Fibroblast of lung (primary cell): ENCODE data around the gene GIT2. TPM values are rescaled to one million over a fixed set of nuclear protein-coding genes. Genes with fewer than 3 reads are reported as not detected.

Experiments used
- DNase-seq, 2 donors: peaks; one replicate each; pipeline versions ENCODE4 v3.0.0 to v3.0.0-alpha.2; 2010; ENCODE audit warnings: low read depth in 2 of 2
- H2AFZ ChIP-seq: 2 replicates; pipeline ENCODE4 v1.5.1; 2012; ENCODE audit warnings: low read length, control low read depth, inconsistent platforms
- H3K27ac ChIP-seq: 2 replicates; pipeline ENCODE4 v1.5.1; 2011; ENCODE audit warnings: low read length, control low read depth; ENCODE audit not compliant: insufficient read depth
- H3K27me3 ChIP-seq: 2 replicates; pipeline ENCODE4 v1.5.1; 2011; ENCODE audit warnings: mild to moderate bottlenecking, low read length; ENCODE audit not compliant: control insufficient read depth, insufficient read depth
- H3K36me3 ChIP-seq: 2 replicates; pipeline ENCODE4 v1.5.1; 2011; ENCODE audit warnings: low read length; ENCODE audit not compliant: control insufficient read depth, insufficient read depth
- H3K4me1 ChIP-seq: 2 replicates; pipeline ENCODE4 v1.5.1; 2011; ENCODE audit warnings: low read length; ENCODE audit not compliant: control insufficient read depth, insufficient read depth; ENCODE audit errors: extremely low read depth
- H3K4me2 ChIP-seq: 2 replicates; pipeline ENCODE4 v1.5.1; 2011; ENCODE audit warnings: low read length, control low read depth; ENCODE audit not compliant: insufficient read depth; ENCODE audit errors: extremely low read depth
- H3K4me3 ChIP-seq, 4 experiments: fragments of 200-600 bp in 1 of 4; sonication (generic) in 1 of 4; replicated peaks in 1 of 4; 2 replicates each; pipeline ENCODE4 v1.5.1; 2011 to 2016; ENCODE audit warnings: low read length in 4 of 4, low read depth in 3 of 4, mild to moderate bottlenecking in 3 of 4, control low read depth in 2 of 4, inconsistent platforms in 1 of 4, mixed read lengths in 1 of 4; ENCODE audit not compliant: insufficient read depth in 1 of 4; ENCODE audit errors: control extremely low read depth in 1 of 4
- H3K79me2 ChIP-seq: 2 replicates; pipeline ENCODE4 v1.5.1; 2012; ENCODE audit warnings: mild to moderate bottlenecking, low read length, inconsistent platforms; ENCODE audit not compliant: control insufficient read depth, insufficient read depth
- H3K9ac ChIP-seq: 2 replicates; pipeline ENCODE4 v1.5.1; 2011; ENCODE audit warnings: mild to moderate bottlenecking, low read length, control low read depth; ENCODE audit not compliant: insufficient read depth
- H3K9me3 ChIP-seq: 2 replicates; pipeline ENCODE4 v1.5.1; 2012; ENCODE audit warnings: low read depth, low read length; ENCODE audit not compliant: control insufficient read depth, insufficient read depth
- H4K20me1 ChIP-seq: 2 replicates; pipeline ENCODE4 v1.5.1; 2011; ENCODE audit warnings: low read length; ENCODE audit not compliant: control insufficient read depth, insufficient read depth; ENCODE audit errors: extremely low read depth
- CTCF ChIP-seq, 2 donors: IDR thresholded peaks in 1 of 2; conservative IDR thresholded peaks in 1 of 2; 1 replicate in 1 of 2; 2 replicates in 1 of 2; pipeline ENCODE4 v1.5.1; 2011 to 2012; ENCODE audit warnings: low read length in 2 of 2, control low read depth in 1 of 2, inconsistent platforms in 1 of 2, low read depth in 1 of 2, mild to moderate bottlenecking in 1 of 2
- EZH2 ChIP-seq: IDR thresholded peaks from 2 replicates; pipeline ENCODE4 v1.5.1; 2012; ENCODE audit warnings: low read length, control low read depth, mild to moderate bottlenecking; ENCODE audit errors: missing control alignments
- polyA plus RNA-seq, 2 donors: library from polyadenylated mRNA; depleted of rRNA in 1 of 2; stranded (reverse) in 1 of 2; unstranded in 1 of 2; fragments of >200 nt; gene quantifications; 2 replicates each; pipeline ENCODE4 v1.2.1, GENCODE V29; 2011 to 2012; ENCODE audit warnings: missing spikeins in 1 of 2
- total RNA-seq: library from RNA; depleted of rRNA; stranded (reverse); fragments of >200 nt; gene quantifications from 2 replicates; pipeline ENCODE4 v1.2.1, GENCODE V29; 2014

Gene GIT2
- total and polyA plus RNA-seq, 2 donors (not counting 1 experiment from before 2014, with no cell fraction given), result 47.9 to 53.5 TPM

GRCh38 chr12:109959411-109960093, 36.6 kb downstream of the GIT2 start:
- Histone ChIP-seq H3K4me1 (peaks cover 2% of the 10 kb centered on the region), H3K4me2 (no peak overlapping the region), H3K36me3 (peaks cover 8% of the 10 kb centered on the region), H3K27ac (no peak overlapping the region), H3K79me2 (no peaks in the 10 kb centered on the region), H4K20me1 (no peaks in the 10 kb centered on the region), H2AFZ (no peak overlapping the region), H3K9ac (no peak overlapping the region), H3K4me3 (no peak overlapping the region), H3K9me3 (no peaks in the 10 kb centered on the region), H3K27me3 (no peaks in the 10 kb centered on the region)
- no peak for DNase-seq
- TF ChIP-seq CTCF (conservative IDR thresholded peaks at IDR 0.05 in 1 of 2, IDR thresholded peaks at IDR 0.05 in 1 of 2; ENCODE audit: low read depth in 1 of 2, low read length in 2 of 2), result no peak
- no peak for TF ChIP-seq EZH2

DNA sequence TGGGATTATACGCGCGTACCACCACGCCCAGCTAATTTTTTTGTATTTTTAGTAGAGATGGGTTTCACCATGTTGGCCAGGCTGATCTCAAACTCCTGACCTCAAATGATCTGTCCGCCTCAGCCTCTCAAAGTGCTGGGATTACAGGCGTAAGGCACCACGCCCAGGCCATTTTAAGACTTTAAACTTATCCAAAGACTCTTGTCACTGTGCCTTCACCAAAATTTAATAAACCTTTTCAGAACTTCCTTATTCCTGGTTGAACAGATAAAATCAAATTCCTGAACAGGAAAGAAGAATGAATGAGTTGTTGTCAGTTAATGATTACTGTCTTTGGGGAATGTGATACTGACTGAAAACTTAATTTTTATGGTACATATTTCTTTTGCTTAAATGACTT, 37.8 kb downstream of the GIT2 start:
- Histone ChIP-seq H3K79me2 (no peaks in the 10 kb centered on the region), H3K4me3 (no peak overlapping the region), H3K9me3 (no peaks in the 10 kb centered on the region), H3K9ac (no peak overlapping the region), H3K27me3 (no peaks in the 10 kb centered on the region), H4K20me1 (no peaks in the 10 kb centered on the region), H2AFZ (no peak overlapping the region), H3K27ac (no peak overlapping the region), H3K36me3 (peaks cover 8% of the 10 kb centered on the region), H3K4me2 (no peak overlapping the region), H3K4me1 (peaks cover 2% of the 10 kb centered on the region)
- no peak for DNase-seq
- TF ChIP-seq CTCF (conservative IDR thresholded peaks at IDR 0.05 in 1 of 2, IDR thresholded peaks at IDR 0.05 in 1 of 2; ENCODE audit: low read depth in 1 of 2, low read length in 2 of 2) (no peak), EZH2 (no peak)

DNA sequence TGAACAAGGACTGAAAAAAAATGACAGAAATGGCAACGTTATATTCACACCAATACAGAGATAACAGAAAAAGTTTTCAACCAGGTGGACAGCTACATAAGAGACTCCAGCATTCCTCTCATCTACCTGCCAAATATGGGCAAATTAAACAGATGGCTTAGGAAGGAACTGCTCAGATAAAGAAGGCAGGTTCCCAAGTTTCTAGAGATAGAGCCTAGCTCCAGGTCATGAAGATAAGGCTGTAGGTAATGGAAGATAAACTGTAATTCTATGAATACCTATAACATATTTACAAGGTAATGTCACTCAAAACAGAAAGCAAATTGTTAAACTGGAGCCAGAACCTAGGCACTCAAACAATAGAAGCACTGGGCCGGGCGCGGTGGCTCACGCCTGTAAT, 42.5 kb downstream of the GIT2 start:
- Histone ChIP-seq H3K4me3 (no peak overlapping the region), H3K27ac (no peak overlapping the region), H3K9me3 (no peaks in the 10 kb centered on the region), H3K9ac (no peak overlapping the region), H2AFZ (no peak overlapping the region), H3K27me3 (no peaks in the 10 kb centered on the region), H4K20me1 (no peaks in the 10 kb centered on the region), H3K36me3 (peaks cover 7% of the 10 kb centered on the region), H3K4me2 (no peak overlapping the region), H3K79me2 (no peaks in the 10 kb centered on the region), H3K4me1 (peaks cover 40% of the 10 kb centered on the region)
- TF ChIP-seq CTCF (conservative IDR thresholded peaks at IDR 0.05 in 1 of 2, IDR thresholded peaks at IDR 0.05 in 1 of 2; ENCODE audit: low read depth in 1 of 2, low read length in 2 of 2) (no peak), EZH2 (no peak)
- DNase-seq, result no peak
